GOT3 (cell line): ENCODE data around the gene SRGAP1.

Experiments used
- DNase-seq: peaks from one replicate; lab custom pipeline; 2025; ENCODE audit warnings: mixed read lengths; lab: John Stamatoyannopoulos, UW

SRGAP1 gene

DNA sequence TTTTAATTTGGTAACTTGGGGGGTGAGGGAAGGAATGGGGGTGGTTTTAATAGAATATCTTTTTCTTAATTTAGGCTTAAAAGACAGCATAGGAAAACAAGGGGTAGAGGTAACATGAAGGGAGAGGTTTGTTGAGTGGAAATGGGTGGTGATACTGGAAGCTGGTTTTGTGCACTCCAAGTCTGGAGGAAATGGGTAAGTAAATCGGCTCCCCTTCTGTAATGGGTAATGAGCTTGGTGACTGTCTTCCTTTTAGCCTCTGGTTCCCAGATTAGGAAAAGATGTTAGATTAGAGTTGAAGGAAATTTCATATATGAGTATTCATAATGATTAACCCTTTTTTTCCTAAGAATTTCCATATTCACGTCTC, 122.1 kb downstream of the SRGAP1 start:
- DNase-seq = no peak

GRCh38 chr12:63967358-63968145, 123.1 kb downstream of the SRGAP1 start:
- DNase-seq = no peak

DNA sequence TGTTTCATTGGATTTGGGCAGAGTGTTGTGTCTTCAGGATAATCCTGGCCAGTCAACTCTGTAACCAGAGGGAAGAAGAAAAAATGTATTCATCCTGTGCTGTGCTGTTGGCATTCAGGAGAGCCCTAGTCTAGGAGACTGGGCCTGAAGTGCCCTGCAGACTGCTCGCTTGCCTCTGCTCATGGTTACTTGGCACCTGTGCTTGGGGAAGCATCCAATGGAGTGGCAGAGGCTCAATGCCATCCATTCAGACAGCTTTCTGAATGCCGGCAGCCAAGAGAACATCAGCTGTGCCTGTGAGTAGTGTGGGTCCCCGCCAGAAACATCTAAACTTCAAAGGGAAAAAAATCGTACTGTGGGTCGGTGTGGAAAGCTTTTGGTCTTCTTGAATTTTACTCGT, 124.2 kb downstream of the SRGAP1 start:
- no peak for DNase-seq

GRCh38 chr12:63976902-63977395, 132.4 kb downstream of the SRGAP1 start:
- no peak for DNase-seq

DNA sequence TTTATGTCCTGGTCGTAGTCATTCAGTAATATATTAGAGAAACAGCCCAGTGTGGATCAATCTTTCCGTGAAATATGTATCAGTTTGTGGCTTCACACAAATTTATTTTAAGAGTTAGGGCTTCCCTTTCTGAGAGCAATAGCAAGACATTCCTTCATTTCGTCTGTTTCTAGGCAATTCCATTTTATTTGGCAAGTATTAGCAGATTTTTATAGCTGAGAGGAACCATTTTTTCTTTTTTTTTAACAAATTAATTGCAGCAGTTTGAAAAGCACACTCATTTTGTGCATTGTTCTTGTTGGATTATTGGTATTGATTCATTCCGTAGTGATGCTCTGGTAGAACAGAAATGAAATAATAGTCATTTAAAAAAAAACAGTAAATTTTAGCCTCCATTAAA, 132.9 kb downstream of the SRGAP1 start:
- no peak for DNase-seq

DNA sequence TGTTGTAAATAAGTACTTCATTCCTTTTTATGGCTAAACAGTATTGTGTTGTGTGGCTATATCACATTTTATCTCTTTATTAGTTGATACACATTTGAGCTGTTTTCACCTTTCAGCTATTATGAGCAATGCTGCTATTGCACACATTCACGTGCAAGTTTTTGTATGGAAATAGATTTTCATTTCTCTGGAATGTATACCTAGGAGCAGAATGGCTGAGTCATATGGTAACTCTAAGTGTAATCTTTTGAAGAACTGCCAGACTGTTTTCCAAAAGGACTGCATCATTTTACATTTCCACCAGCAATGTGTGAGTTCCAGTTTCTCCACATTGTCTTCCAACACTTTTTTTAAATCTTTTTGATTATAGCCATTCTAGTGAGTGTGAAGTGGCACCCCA, 134.0 kb downstream of the SRGAP1 start:
- DNase-seq = no peak

DNA sequence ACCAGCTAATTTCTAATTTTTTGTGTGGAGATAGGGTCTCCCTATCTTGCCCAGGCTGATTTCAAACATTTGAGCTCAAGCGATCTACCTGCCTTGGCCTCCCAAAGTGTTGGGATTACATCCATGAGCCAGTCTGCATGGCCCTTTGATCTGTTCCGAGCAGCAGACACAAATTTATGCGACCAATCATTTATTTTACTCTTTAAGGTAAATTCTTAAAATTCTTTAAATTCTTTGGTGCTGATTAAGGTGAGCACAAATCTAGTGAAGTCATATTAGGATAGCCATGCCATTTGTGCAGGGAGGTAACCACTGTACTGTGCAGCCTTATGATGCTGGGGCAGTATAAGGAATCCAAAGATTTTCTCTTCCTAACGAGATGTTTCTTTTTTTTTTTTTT, 135.7 kb downstream of the SRGAP1 start:
- no peak for DNase-seq

- DNase-seq = no peak
These were observed 136.8 kb downstream of the SRGAP1 start for GRCh38 chr12:63981343-63981742.

DNA sequence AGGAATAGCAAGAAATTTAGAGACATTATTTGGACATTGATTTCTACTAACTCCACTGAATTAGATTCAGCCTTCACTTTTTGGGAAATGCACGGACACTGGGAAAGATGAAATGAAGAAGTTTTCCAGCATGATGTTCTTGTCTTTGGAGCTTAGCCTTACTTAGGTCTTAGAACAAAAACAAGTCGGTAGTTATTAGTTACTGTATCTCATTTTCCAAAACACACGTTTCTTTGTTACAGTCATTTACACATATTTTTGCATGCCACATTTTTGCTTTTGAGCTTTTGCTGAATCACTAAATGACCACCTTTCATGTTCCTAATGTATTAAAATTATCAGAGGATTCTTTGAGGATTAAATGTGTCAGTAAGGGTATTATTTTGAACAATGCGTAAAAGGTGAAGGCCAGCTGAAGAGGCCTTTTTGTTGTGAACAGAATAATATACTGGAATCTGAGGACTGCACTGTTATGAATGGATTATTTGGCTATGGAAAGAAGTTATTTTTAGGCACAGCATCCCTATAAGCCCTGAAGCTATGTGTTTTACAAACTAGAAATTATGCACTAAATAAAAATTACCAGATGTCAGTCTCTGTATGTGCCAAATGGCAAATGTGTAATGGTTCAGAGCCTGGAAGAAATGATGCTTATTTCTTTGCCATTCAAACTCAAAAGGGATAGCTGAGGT, 138.2 kb downstream of the SRGAP1 start:
- DNase-seq = no peak

- DNase-seq = no peak
These were observed 141.0 kb downstream of the SRGAP1 start for GRCh38 chr12:63985456-63985855.

DNA sequence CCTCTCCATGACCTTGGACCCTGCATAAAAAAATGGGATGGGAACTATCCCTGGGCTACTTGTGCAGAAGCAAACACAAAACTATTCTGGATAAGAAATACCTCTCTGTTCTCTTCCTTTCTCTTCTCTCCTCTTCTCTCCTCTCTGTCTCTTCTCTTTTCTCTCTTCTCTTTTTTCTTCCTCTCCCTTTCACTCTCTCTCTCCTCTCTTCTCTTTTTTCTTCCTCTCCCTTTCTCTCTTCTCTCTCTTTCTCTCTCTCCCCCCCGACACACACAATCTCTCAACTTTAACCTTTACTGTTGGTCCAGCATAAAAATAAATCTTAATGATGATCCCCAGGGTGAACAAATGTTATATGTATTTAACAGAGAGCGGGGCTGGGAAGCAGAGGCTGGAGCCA, 141.4 kb downstream of the SRGAP1 start:
- DNase-seq = no peak

DNA sequence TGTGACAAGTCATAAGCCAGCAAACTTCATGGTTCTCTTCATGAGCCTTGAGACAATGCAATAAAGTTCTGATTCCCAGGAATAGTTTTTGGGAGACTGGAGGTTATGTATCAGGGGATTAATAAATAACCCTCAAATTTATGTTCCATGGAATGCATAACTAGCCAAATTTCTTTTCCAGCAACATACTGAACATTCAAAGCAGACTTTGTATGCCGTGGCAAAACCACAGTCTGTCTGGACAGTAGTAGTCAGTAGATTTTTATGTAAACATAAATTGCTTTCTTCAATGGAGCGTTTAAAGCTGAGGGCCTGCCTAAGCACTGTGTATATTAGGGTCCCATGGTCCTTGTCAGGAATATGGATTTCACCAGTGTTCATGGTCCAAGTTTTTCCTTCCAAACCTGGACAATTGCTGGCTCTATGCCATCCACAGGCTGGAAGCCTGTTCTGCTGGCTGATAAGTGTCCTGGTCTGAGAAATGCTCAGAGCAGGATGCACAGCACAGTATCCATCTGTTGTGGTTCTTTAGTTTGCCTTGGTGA, 144.9 kb downstream of the SRGAP1 start:
- no peak for DNase-seq

DNA sequence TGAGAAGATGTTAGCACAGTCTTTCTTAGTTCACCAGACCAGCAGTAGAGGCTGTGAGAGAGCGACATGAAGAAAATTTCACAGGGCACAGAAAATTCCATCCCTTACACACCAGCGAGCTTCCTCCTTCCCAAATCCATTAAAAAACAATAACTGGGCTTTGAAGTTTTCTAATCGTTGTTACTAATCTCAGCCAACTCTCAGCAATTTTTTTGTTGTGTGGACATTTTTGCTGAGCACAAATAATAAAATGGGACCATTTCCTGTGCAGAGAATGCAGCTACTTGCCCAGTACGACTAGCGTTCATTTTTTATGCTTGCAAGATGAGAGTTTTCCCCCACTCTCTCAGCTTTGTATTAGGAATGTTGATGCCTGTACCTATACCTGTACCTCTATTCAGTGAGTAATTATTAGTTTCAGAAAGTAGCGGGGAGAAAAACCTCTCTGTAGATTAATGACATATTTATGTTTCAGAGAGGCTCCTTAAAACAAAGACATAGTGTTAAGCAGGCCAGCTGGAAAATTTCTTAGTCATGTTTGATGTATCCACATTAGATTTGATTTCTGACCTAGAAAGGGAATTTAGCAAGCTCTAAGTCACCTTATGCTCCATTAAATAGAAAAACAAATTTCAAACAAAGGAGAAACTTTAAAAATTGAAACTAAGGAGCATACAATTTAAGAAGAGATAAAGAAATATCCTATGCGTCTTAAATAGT, 146.5 kb downstream of the SRGAP1 start:
- DNase-seq = no peak

- DNase-seq = no peak
These were observed 150.2 kb downstream of the SRGAP1 start for GRCh38 chr12:63994704-63995103.

GRCh38 chr12:63995512-63995911, 151.0 kb downstream of the SRGAP1 start:
- no peak for DNase-seq

GRCh38 chr12:63996556-63996955, 152.1 kb downstream of the SRGAP1 start:
- no peak for DNase-seq

DNA sequence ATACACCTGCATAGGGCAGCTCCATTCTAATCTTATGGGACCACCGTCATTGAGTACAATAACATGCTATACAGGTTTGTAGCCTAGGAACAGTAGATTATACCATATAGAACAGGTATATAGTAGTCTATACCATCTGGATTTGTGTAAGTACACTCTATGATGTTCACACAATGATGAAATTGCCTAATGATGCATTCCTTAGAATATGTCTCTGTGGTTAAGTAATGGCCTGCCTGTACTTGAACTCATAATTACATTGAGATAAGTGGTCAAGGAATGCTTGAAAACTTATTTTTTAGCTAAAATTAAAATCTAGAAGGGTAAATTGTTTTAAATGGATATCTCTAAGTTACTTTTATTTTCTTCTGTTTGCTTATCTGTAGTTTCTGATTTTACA, 152.7 kb downstream of the SRGAP1 start:
- DNase-seq = no peak

DNA sequence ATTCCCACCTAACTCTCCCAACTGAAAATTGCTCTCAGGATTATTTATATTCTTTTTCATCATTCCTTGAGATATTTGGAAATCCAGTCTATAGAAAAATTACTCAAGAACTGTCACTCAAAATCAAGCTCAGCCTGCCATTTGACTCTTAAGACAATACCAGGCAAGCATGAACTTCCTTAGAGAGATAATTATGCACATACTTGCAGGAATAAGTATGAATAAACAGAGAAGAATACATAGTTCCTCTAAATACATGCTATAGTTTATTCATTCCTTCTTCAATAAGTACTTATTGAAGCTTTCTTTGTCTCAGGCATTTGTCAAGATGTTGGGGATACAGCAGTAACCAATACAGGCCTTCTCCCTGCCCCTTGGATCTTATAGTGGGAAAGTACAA, 154.1 kb downstream of the SRGAP1 start:
- no peak for DNase-seq

- DNase-seq = no peak
These were observed 155.4 kb downstream of the SRGAP1 start for GRCh38 chr12:63999853-64000252.

- no peak for DNase-seq
These were observed 156.9 kb downstream of the SRGAP1 start for GRCh38 chr12:64001439-64001838.

- DNase-seq = no peak
These were observed 160.1 kb downstream of the SRGAP1 start for GRCh38 chr12:64004641-64005040.

GRCh38 chr12:64006211-64006825, 161.8 kb downstream of the SRGAP1 start:
- DNase-seq = no peak
